H9 (cell line): Measurements from ENCODE around the gene SLC17A3. TPM values are rescaled to one million over a fixed set of nuclear protein-coding genes. Genes with fewer than 3 reads are reported as not detected.

Experiments
- DNase-seq: peaks from one replicate; pipeline ENCODE4 v3.0.0-alpha.2; 2017
- H2AFZ ChIP-seq: one replicate; pipeline ENCODE4 v1.6.1; 2013; ENCODE audit warnings: mild to moderate bottlenecking, low read length, control low read depth, moderate library complexity
- H2AK5ac ChIP-seq: 2 replicates; pipeline ENCODE4 v1.6.1; 2013; ENCODE audit warnings: low read length, control low read depth, mixed read lengths; ENCODE audit not compliant: insufficient read length
- H2BK120ac ChIP-seq: one replicate; pipeline ENCODE4 v1.6.1; 2013; ENCODE audit warnings: low read depth, mild to moderate bottlenecking, low read length, control low read depth, inconsistent platforms; ENCODE audit not compliant: poor library complexity, severe bottlenecking
- H2BK12ac ChIP-seq: 2 replicates; pipeline ENCODE4 v1.6.1; 2013; ENCODE audit warnings: low read length, control low read depth, mixed read lengths, low read depth; ENCODE audit not compliant: insufficient read length
- H2BK15ac ChIP-seq: 2 replicates; pipeline ENCODE4 v1.6.1; 2013; ENCODE audit warnings: low read depth, low read length, control low read depth
- H2BK20ac ChIP-seq: one replicate; pipeline ENCODE4 v1.6.1; 2013; ENCODE audit warnings: low read depth, mild to moderate bottlenecking, low read length, control low read depth, inconsistent platforms; ENCODE audit not compliant: poor library complexity, severe bottlenecking
- H2BK5ac ChIP-seq: 2 replicates; pipeline ENCODE4 v1.6.1; 2013; ENCODE audit warnings: low read length, control low read depth, mixed read lengths; ENCODE audit not compliant: insufficient read length
- H3K14ac ChIP-seq: 2 replicates; pipeline ENCODE4 v1.6.1; 2013; ENCODE audit warnings: low read length, control low read depth; ENCODE audit not compliant: insufficient read depth
- H3K18ac ChIP-seq: 2 replicates; pipeline ENCODE4 v1.6.1; 2013; ENCODE audit warnings: low read depth, mild to moderate bottlenecking, mixed read lengths, low read length, control low read depth; ENCODE audit not compliant: insufficient read length
- H3K23ac ChIP-seq: 2 replicates; pipeline ENCODE4 v1.6.1; 2013; ENCODE audit warnings: low read length, control low read depth, mixed read lengths, low read depth; ENCODE audit not compliant: insufficient read length
- H3K23me2 ChIP-seq: 2 replicates; pipeline ENCODE4 v1.6.1; 2013; ENCODE audit warnings: low read depth, mild to moderate bottlenecking, mixed read lengths, low read length, control low read depth; ENCODE audit not compliant: insufficient read length, poor library complexity, severe bottlenecking
- H3K27ac ChIP-seq: 2 replicates; pipeline ENCODE4 v1.5.1; 2013; ENCODE audit warnings: low read length, control low read depth, mixed read lengths, low read depth; ENCODE audit not compliant: insufficient read length
- H3K27me3 ChIP-seq: 2 replicates; pipeline ENCODE4 v1.6.1; 2013; ENCODE audit warnings: low read length, control low read depth, inconsistent platforms; ENCODE audit not compliant: insufficient read depth
- H3K4ac ChIP-seq: 2 replicates; pipeline ENCODE4 v1.6.1; 2013; ENCODE audit warnings: low read depth, mild to moderate bottlenecking, control low read depth, inconsistent platforms, low read length, moderate library complexity
- H3K4me1 ChIP-seq: 2 replicates; pipeline ENCODE4 v1.6.1; 2013; ENCODE audit warnings: low read length, control low read depth, inconsistent platforms; ENCODE audit not compliant: insufficient read depth
- H3K4me2 ChIP-seq: 2 replicates; pipeline ENCODE4 v1.6.1; 2013; ENCODE audit warnings: low read length, control low read depth, mixed read lengths; ENCODE audit not compliant: insufficient read length, insufficient read depth
- H3K56ac ChIP-seq: 2 replicates; pipeline ENCODE4 v1.6.1; 2013; ENCODE audit warnings: low read depth, mild to moderate bottlenecking, mixed read lengths, low read length, control low read depth; ENCODE audit not compliant: insufficient read length
- H3K79me1 ChIP-seq: 2 replicates; pipeline ENCODE4 v1.6.1; 2013; ENCODE audit warnings: low read depth, mild to moderate bottlenecking, moderate library complexity, low read length, control low read depth, inconsistent platforms; ENCODE audit not compliant: insufficient read depth, poor library complexity, severe bottlenecking
- H3K79me2 ChIP-seq: 2 replicates; pipeline ENCODE4 v1.6.1; 2013; ENCODE audit warnings: low read length, control low read depth, inconsistent platforms; ENCODE audit not compliant: insufficient read depth
- H3K9ac ChIP-seq: 2 replicates; pipeline ENCODE4 v1.6.1; 2013; ENCODE audit warnings: low read length, control low read depth, mixed read lengths; ENCODE audit not compliant: insufficient read length; ENCODE audit errors: extremely low read depth
- H3K9me3 ChIP-seq: one replicate; pipeline ENCODE4 v1.6.1; 2013; ENCODE audit warnings: low read depth, low read length, inconsistent platforms; ENCODE audit not compliant: control insufficient read depth
- H3T11ph ChIP-seq: one replicate; pipeline ENCODE4 v1.6.1; 2013; ENCODE audit warnings: mild to moderate bottlenecking, low read length, control low read depth, inconsistent platforms
- H4K20me1 ChIP-seq: one replicate; pipeline ENCODE4 v1.6.1; 2013; ENCODE audit not compliant: control insufficient read depth, insufficient read length, insufficient read depth
- H4K5ac ChIP-seq: 2 replicates; pipeline ENCODE4 v1.6.1; 2013; ENCODE audit warnings: low read depth, mild to moderate bottlenecking, mixed read lengths, low read length, control low read depth; ENCODE audit not compliant: insufficient read length
- H4K8ac ChIP-seq: replicated peaks from 2 replicates; pipeline ENCODE4 v1.6.1; 2013; ENCODE audit warnings: low read length, control low read depth, mixed read lengths, low read depth; ENCODE audit not compliant: insufficient read length
- H4K91ac ChIP-seq: 2 replicates; pipeline ENCODE4 v1.6.1; 2013; ENCODE audit warnings: low read depth, mild to moderate bottlenecking, moderate library complexity, mixed read lengths, low read length, control low read depth; ENCODE audit not compliant: insufficient read length
- H3K27ac Mint-ChIP-seq, 3 experiments: 2 replicates in 2 of 3; 3 replicates in 1 of 3; pipeline ENCODE4 v1.8.0; 2020 to 2021; ENCODE audit warnings: mixed read lengths in 3 of 3, mild to moderate bottlenecking in 1 of 3, moderate library complexity in 1 of 3
- H3K27me3 Mint-ChIP-seq: 2 replicates; pipeline ENCODE4 v1.8.0; 2021; ENCODE audit warnings: low read depth, mild to moderate bottlenecking, moderate library complexity, mixed read lengths
- H3K36me3 Mint-ChIP-seq, 3 experiments: 2 replicates in 2 of 3; 3 replicates in 1 of 3; pipeline ENCODE4 v1.8.0; 2020 to 2021; ENCODE audit warnings: low read depth in 3 of 3, mixed read lengths in 3 of 3; ENCODE audit not compliant: insufficient read depth in 1 of 3
- H3K4me1 Mint-ChIP-seq, 2 experiments: 2 replicates each; pipeline ENCODE4 v1.8.0; 2020; ENCODE audit warnings: mixed read lengths in 2 of 2
- H3K4me3 Mint-ChIP-seq, 2 experiments: 2 replicates in 1 of 2; 3 replicates in 1 of 2; pipeline ENCODE4 v1.8.0; 2020 to 2021; ENCODE audit warnings: mild to moderate bottlenecking in 2 of 2, mixed read lengths in 2 of 2, moderate library complexity in 1 of 2
- H3K9me3 Mint-ChIP-seq, 2 experiments: 2 replicates in 1 of 2; 3 replicates in 1 of 2; pipeline ENCODE4 v1.8.0; 2020; ENCODE audit warnings: mild to moderate bottlenecking in 2 of 2, mixed read lengths in 2 of 2, moderate library complexity in 1 of 2
- WGBS: extraction: QIAGEN DNeasy Blood & Tissue Kit; methylation state at CpG from one replicate; pipeline ENCODE4 v1.1.7; 2013; ENCODE audit warnings: missing lambda C conversion rate, low lambda C conversion rate, mixed read lengths; ENCODE audit not compliant: insufficient read length; ENCODE audit errors: extremely low coverage; 5-methylcytosine and 5-hydroxymethylcytosine counted together
- total RNA-seq: library from RNA; stranded (reverse); gene quantifications from 2 replicates; pipeline ENCODE4 v1.2.1, GENCODE V29; 2021
- TF ChIP-seq, protein P1 (sequence below): fragments of 200-600 bp; sonication (generic); conservative IDR thresholded peaks from 3 replicates; pipeline ENCODE4 v1.8.0; 2021; ENCODE audit warnings: antibody characterized with exemption, mild to moderate bottlenecking

Gene SLC17A3
- total RNA-seq, 1 experiment from 2014 or later, result not detected

- Histone ChIP-seq H3K9me3 (no peaks in the 10 kb centered on the region), H3K23me2 (no peaks in the 10 kb centered on the region), H3K4ac (no peak overlapping the region), H3K56ac (no peak overlapping the region), H3K4me2 (no peak overlapping the region), H2BK5ac (no peak overlapping the region), H2AK5ac (no peak overlapping the region), H2BK15ac (no peak overlapping the region), H3K14ac (no peak overlapping the region), H4K5ac (no peak overlapping the region), H3T11ph (no peak overlapping the region), H3K9ac (no peak overlapping the region), H3K79me2 (no peaks in the 10 kb centered on the region), H3K4me1 (peaks cover 5% of the 10 kb centered on the region; the same call in 1 of the 2 replicates), H3K27me3 (no peaks in the 10 kb centered on the region), H4K8ac (no peak overlapping the region), H3K27ac (no peak overlapping the region), H3K23ac (no peak overlapping the region), H3K79me1 (no peaks in the 10 kb centered on the region), H4K20me1 (no peaks in the 10 kb centered on the region), H2AFZ (no peak overlapping the region), H4K91ac (no peak overlapping the region), H2BK120ac (no peak overlapping the region), H2BK20ac (no peak overlapping the region), H2BK12ac (no peak overlapping the region), H3K18ac (no peak overlapping the region)
- no CpG with 5 or more reads among the region's 2 CpGs for WGBS
- DNase-seq, result no peak
- H3K9me3 Mint-ChIP-seq, result no peaks in the 10 kb centered on the region
- TF ChIP-seq, protein P1, sequence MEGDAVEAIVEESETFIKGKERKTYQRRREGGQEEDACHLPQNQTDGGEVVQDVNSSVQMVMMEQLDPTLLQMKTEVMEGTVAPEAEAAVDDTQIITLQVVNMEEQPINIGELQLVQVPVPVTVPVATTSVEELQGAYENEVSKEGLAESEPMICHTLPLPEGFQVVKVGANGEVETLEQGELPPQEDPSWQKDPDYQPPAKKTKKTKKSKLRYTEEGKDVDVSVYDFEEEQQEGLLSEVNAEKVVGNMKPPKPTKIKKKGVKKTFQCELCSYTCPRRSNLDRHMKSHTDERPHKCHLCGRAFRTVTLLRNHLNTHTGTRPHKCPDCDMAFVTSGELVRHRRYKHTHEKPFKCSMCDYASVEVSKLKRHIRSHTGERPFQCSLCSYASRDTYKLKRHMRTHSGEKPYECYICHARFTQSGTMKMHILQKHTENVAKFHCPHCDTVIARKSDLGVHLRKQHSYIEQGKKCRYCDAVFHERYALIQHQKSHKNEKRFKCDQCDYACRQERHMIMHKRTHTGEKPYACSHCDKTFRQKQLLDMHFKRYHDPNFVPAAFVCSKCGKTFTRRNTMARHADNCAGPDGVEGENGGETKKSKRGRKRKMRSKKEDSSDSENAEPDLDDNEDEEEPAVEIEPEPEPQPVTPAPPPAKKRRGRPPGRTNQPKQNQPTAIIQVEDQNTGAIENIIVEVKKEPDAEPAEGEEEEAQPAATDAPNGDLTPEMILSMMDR, result no peak
- H3K36me3 Mint-ChIP-seq, result no peaks in the 10 kb centered on the region
- H3K4me3 Mint-ChIP-seq, result no peak overlapping the region
- peak overlapping the region; percentile 61 to 81 (median 62); a peak in 5 of 7 replicates for H3K27ac Mint-ChIP-seq
- H3K4me1 Mint-ChIP-seq, result peaks cover 23% of the 10 kb centered on the region in 2 experiments
- no peaks in the 10 kb centered on the region for H3K27me3 Mint-ChIP-seq
Observed at GRCh38 chr6:25899580-25900408, 25.8 kb upstream of the SLC17A3 start.
